Retinal pigment epithelial cell (primary cell): ENCODE data around the gene KRTAP9-4.
"Not testable (repeated sequence)": the region's sequence is repeated elsewhere in the genome, so short reads cannot be mapped to it uniquely, and the experiment has no call there.

Experiments used
- DNase-seq: peaks from one replicate; pipeline ENCODE4 v3.0.0-alpha.2; 2010; ENCODE audit warnings: low read depth
- H3K4me3 ChIP-seq: 2 replicates; pipeline ENCODE4 v1.5.1; 2011; ENCODE audit warnings: mild to moderate bottlenecking, low read length, control low read depth, moderate library complexity
- TF ChIP-seq, protein P1 (sequence below): conservative IDR thresholded peaks from 2 replicates; pipeline ENCODE4 v1.5.1; 2011; ENCODE audit warnings: low read depth, low read length, control low read depth, inconsistent platforms

KRTAP9-4 gene

DNA sequence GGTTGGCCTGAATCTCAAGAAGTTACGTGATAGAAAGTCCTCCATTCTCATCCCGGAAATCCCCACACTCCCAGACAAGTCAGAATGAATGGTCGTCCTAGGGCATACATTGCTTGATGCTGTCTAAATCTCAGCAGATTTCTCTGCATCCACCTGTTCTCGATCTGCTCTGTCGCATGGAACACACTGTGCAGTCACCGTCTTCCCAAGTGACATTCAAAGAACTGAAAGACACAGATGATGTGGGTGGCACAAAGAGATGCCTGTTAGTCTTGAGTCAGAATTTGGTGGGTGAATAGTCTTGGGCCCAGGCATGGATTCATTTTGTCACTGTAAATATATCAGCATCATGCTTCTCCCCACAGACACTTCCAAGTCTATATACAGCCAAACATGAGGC, 17.8 kb upstream of the KRTAP9-4 start:
- no peak for DNase-seq
- TF ChIP-seq, protein P1, sequence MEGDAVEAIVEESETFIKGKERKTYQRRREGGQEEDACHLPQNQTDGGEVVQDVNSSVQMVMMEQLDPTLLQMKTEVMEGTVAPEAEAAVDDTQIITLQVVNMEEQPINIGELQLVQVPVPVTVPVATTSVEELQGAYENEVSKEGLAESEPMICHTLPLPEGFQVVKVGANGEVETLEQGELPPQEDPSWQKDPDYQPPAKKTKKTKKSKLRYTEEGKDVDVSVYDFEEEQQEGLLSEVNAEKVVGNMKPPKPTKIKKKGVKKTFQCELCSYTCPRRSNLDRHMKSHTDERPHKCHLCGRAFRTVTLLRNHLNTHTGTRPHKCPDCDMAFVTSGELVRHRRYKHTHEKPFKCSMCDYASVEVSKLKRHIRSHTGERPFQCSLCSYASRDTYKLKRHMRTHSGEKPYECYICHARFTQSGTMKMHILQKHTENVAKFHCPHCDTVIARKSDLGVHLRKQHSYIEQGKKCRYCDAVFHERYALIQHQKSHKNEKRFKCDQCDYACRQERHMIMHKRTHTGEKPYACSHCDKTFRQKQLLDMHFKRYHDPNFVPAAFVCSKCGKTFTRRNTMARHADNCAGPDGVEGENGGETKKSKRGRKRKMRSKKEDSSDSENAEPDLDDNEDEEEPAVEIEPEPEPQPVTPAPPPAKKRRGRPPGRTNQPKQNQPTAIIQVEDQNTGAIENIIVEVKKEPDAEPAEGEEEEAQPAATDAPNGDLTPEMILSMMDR: no peak
- H3K4me3 ChIP-seq: no peak overlapping the region

DNA sequence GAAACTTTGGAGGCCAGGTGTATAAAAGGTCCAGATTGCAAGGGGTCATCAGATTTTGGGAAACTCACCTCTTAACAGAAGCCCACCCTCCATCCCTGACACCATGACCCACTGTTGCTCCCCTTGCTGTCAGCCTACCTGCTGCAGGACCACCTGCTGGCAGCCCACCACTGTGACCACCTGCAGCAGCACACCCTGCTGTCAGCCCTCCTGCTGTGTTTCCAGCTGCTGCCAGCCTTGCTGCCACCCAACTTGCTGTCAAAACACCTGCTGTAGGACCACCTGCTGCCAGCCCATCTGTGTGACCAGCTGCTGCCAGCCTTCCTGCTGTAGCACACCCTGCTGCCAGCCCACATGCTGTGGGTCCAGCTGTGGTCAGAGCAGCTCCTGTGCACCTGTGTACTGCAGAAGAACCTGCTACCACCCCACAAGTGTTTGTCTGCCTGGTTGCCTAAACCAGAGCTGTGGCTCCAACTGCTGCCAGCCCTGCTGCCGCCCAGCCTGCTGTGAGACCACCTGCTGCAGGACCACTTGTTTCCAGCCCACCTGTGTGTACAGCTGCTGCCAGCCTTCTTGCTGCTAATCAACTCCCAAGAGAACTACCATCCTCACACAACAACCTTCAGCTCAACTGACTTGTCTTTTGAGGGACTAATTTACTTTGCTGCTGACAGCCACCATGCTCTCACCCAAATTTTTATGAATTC, 16.9 kb upstream of the KRTAP9-4 start, which contains the start of gene KRTAP9-3:
KRTAP9-3 (plus strand) TSS at position 51 of the 707 bp plus-strand sequence; CDS start at position 104, 53 bp downstream.
- H3K4me3 ChIP-seq, DNase-seq: not testable (repeated sequence)

GRCh38 chr17:41237116-41237515, 12.4 kb upstream of the KRTAP9-4 start:
- H3K4me3 ChIP-seq, DNase-seq: not testable (repeated sequence)

GRCh38 chr17:41237949-41238437, 11.5 kb upstream of the KRTAP9-4 start, which contains the start of gene KRTAP9-8:
KRTAP9-8 (plus strand) TSS chr17:41237999; CDS start chr17:41238052, 53 bp downstream.
- not testable (repeated sequence) for H3K4me3 ChIP-seq, DNase-seq

- not testable (repeated sequence) for DNase-seq, H3K4me3 ChIP-seq
Measured at GRCh38 chr17:41246995-41247787, 2.3 kb upstream of the KRTAP9-4 start.

GRCh38 chr17:41251261-41251660, 1.8 kb downstream of the KRTAP9-4 start:
- DNase-seq: no peak
- TF ChIP-seq, protein P1: no peak
- no peak overlapping the region for H3K4me3 ChIP-seq

- TF ChIP-seq, protein P1: no peak
- no peak for DNase-seq
- H3K4me3 ChIP-seq: no peak overlapping the region
Measured at GRCh38 chr17:41254861-41255260, 5.4 kb downstream of the KRTAP9-4 start.

- DNase-seq, H3K4me3 ChIP-seq: not testable (repeated sequence)
Measured at GRCh38 chr17:41255381-41256290, 6.1 kb downstream of the KRTAP9-4 start, which contains the start of gene KRTAP9-9. KRTAP9-9 (plus strand) TSS chr17:41255384.

- TF ChIP-seq, protein P1: no peak
- no peak for DNase-seq
- no peak overlapping the region for H3K4me3 ChIP-seq
Measured at GRCh38 chr17:41256291-41256685, 6.8 kb downstream of the KRTAP9-4 start.
